ENCODE measurements around the gene MRPS22.

The MRPS22 gene

DNA sequence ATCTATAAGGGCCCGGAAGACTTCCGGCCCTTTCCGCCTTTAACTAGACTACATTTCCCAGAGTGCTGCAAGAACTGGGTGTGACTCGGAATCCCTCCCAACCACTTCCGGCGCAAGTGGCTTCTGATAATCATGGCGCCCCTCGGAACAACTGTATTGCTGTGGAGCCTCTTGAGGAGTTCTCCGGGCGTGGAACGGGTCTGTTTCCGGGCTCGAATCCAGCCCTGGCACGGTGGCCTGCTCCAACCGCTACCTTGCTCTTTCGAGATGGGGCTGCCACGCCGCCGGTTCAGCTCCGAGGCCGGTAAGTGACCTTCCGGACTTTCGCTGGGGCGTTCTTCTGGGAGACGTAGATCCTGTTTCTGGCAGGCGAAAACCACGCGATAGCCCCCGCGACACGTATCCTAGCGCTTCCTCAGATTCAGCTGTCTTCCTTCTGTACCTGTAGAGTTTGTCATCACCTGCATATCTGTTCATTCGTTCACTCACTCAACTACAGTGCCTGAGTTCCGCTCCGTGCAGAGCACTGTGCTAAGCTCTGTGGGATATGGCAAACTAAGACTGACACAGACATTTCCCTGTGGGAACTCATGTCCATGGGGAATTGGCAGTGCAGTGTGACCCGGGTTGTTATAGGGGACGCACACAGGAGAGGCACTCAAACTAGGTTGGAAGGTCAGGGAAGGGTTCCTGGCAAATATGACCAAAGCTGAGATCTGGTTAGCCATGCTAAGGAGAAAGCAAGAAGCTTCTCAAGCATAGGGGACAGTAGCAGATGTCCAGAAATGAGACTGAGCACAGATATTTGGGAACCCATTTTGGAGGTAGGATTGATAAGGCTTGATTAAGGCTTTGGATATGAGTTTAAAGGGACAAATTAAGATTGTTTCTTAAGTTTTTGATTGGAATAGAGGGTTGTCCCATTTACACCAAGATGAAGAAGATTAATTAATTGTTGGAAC is at the start of gene MRPS22:
Gene MRPS22 (plus strand): TSS at position 126 of the 962 bp plus-strand sequence. CDS start 7 bp downstream, at position 133.
- Histone ChIP-seq H3F3A (ENCODE audit: control insufficient read depth, insufficient read depth) (no peaks in the 10 kb centered on the region), H3K27ac (ENCODE audit: low read depth, low read length) (peak within 1 kb of the TSS; percentile 42), H3K9me2 (replicated peaks; ENCODE audit: control insufficient read depth, low read length) (no peaks in the 10 kb centered on the region), H3K9me3 (ENCODE audit: control insufficient read depth, insufficient read depth, low read length) (no peaks in the 10 kb centered on the region), H3K79me2 (ENCODE audit: control insufficient read depth, low read length) (peaks cover 38% of the 10 kb centered on the region), H3K4me3 (ENCODE audit: low read length) (peak within 1 kb of the TSS; percentile 93), H3K36me3 (ENCODE audit: control insufficient read depth, low read length) (peaks cover 29% of the 10 kb centered on the region), H4K20me1 (ENCODE audit: control insufficient read depth, insufficient read depth, low read depth, low read length) (no peaks in the 10 kb centered on the region), H3K27me3 (ENCODE audit: control insufficient read depth, low read length) (0 out of 2 replicates have a peak, but pooled peaks cover 4% of the 10 kb centered on the region), H3K4me2 (ENCODE audit: low read length) (peak within 1 kb of the TSS; percentile 62), H3K4me1 (ENCODE audit: control insufficient read depth, low read length) (peaks cover 15% of the 10 kb centered on the region)
- TF ChIP-seq, protein P1, sequence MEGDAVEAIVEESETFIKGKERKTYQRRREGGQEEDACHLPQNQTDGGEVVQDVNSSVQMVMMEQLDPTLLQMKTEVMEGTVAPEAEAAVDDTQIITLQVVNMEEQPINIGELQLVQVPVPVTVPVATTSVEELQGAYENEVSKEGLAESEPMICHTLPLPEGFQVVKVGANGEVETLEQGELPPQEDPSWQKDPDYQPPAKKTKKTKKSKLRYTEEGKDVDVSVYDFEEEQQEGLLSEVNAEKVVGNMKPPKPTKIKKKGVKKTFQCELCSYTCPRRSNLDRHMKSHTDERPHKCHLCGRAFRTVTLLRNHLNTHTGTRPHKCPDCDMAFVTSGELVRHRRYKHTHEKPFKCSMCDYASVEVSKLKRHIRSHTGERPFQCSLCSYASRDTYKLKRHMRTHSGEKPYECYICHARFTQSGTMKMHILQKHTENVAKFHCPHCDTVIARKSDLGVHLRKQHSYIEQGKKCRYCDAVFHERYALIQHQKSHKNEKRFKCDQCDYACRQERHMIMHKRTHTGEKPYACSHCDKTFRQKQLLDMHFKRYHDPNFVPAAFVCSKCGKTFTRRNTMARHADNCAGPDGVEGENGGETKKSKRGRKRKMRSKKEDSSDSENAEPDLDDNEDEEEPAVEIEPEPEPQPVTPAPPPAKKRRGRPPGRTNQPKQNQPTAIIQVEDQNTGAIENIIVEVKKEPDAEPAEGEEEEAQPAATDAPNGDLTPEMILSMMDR (IDR thresholded peaks at IDR 0.05; ENCODE audit: low read depth, low read length, poor library complexity, severe bottlenecking), result no peak

DNA sequence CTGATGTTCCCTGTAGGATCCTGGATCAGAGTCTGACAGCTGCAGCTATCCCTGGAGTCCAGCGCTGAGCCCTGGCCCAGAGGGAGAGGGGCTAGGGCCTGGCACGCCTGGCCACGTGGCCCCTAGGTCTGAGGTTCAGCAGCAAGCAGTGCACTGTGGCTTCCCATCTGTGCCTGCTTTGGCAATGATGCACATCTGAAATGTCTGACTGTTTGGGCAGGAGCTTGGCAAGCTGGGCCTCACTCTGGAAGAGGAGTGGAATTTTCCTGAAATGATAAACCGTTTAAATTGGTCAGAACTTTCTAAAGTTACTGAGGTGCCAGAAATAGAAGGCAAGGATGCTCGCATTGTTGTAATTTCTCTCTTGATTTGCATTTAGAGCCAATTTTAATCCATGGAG is 48.8 kb upstream of the MRPS22 start:
- H3K4me1 ChIP-seq (ENCODE audit: control insufficient read depth, low read length), result no peaks in the 10 kb centered on the region
- H3K27ac ChIP-seq (ENCODE audit: low read depth, low read length), result no peak overlapping the region
- no peaks in the 10 kb centered on the region for H3K27me3 ChIP-seq (ENCODE audit: control insufficient read depth, low read length)
- no peaks in the 10 kb centered on the region for H3K36me3 ChIP-seq (ENCODE audit: control insufficient read depth, low read length)
- H3F3A ChIP-seq (ENCODE audit: control insufficient read depth, insufficient read depth), result no peaks in the 10 kb centered on the region
- no peak overlapping the region for H3K4me2 ChIP-seq (ENCODE audit: low read length)
- H3K79me2 ChIP-seq (ENCODE audit: control insufficient read depth, low read length), result no peaks in the 10 kb centered on the region
- no peaks in the 10 kb centered on the region for H4K20me1 ChIP-seq (ENCODE audit: control insufficient read depth, insufficient read depth, low read depth, low read length)
- H3K9me3 ChIP-seq (ENCODE audit: control insufficient read depth, insufficient read depth, low read length), result no peaks in the 10 kb centered on the region
- TF ChIP-seq, protein P1 (IDR thresholded peaks at IDR 0.05; ENCODE audit: low read depth, low read length, poor library complexity, severe bottlenecking), result no peak
- TF ChIP-seq EZH2phosphoT487 (IDR thresholded peaks at IDR 0.05; ENCODE audit: borderline replicate concordance, low read length), result no peak
- H3K4me3 ChIP-seq (ENCODE audit: low read length), result no peak overlapping the region
- H3K9me2 ChIP-seq (replicated peaks; ENCODE audit: control insufficient read depth, low read length), result no peaks in the 10 kb centered on the region

DNA sequence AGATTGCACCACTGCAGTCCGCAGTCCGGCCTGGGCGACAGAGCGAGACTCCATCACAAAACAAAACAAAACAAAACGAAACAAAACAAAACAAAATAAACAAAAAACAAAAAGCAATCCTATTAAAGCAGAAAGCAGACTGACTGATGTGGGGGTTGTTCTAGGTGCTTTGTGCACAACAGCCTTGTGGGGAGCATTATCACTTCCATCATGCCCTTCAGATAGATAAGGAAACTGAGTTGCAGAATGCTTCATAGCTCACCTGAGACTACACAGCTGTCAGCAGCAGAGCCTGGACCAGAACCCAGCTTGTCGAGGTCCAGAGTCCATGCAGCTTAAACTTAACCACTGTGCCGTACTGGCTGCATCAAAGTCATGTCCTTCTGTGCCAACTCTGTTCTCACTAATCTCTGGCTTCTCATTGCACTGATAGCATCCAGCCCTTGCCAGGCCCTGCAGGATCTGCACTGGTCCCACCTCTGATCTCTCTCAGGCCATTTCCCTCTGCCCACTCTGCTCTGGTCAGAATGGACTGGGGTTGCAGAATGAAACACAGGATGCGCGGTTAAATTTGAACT is 47.6 kb upstream of the MRPS22 start:
- Histone ChIP-seq H3K4me2 (ENCODE audit: low read length) (no peak overlapping the region), H3K36me3 (ENCODE audit: control insufficient read depth, low read length) (no peaks in the 10 kb centered on the region), H3K27me3 (ENCODE audit: control insufficient read depth, low read length) (no peaks in the 10 kb centered on the region), H3K4me1 (ENCODE audit: control insufficient read depth, low read length) (no peaks in the 10 kb centered on the region), H3K9me2 (replicated peaks; ENCODE audit: control insufficient read depth, low read length) (no peaks in the 10 kb centered on the region), H3K4me3 (ENCODE audit: low read length) (no peak overlapping the region), H3F3A (ENCODE audit: control insufficient read depth, insufficient read depth) (no peaks in the 10 kb centered on the region), H3K9me3 (ENCODE audit: control insufficient read depth, insufficient read depth, low read length) (no peaks in the 10 kb centered on the region), H3K27ac (ENCODE audit: low read depth, low read length) (no peak overlapping the region), H3K79me2 (ENCODE audit: control insufficient read depth, low read length) (no peaks in the 10 kb centered on the region), H4K20me1 (ENCODE audit: control insufficient read depth, insufficient read depth, low read depth, low read length) (no peaks in the 10 kb centered on the region)
- TF ChIP-seq EZH2phosphoT487 (IDR thresholded peaks at IDR 0.05; ENCODE audit: borderline replicate concordance, low read length), result no peak
